ENCODE measurements around the gene ENTPD5.

The ENTPD5 gene

DNA sequence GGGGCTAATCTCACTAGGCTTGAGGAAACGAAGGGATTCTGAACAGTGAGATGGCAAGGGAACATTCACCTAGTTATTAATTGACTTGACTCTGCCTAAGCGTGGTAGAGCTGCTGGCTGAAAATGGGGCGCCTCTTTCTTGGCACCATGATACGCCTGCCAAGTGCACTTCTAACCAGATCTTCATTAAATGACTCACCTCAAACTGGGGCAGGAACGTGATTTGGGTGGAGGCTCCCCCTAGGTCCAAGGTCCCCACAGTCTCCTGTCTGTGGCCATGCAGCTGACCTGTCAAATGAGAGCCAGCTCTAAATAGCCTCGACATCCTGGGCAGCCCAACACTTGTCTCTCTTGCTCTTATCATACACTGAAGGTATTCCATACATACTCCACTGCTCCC, 43.0 kb downstream of the ENTPD5 start:
- Histone ChIP-seq H2BK12ac (ENCODE audit: low read length) (no peak overlapping the region), H3K79me1 (ENCODE audit: low read depth, low read length) (no peaks in the 10 kb centered on the region), H2AK5ac (ENCODE audit: low read depth, low read length) (no peak overlapping the region), H4K91ac (ENCODE audit: low read depth, low read length, poor library complexity) (no peak overlapping the region), H3K9me3 (replicated peaks in 1 of 2; ENCODE audit: control insufficient read depth in 2 of 2, insufficient read depth in 1 of 2, low read depth in 1 of 2, low read length in 2 of 2) (no peaks in the 10 kb centered on the region), H3K27ac (replicated peaks; ENCODE audit: low read length) (no peak overlapping the region), H3K4ac (ENCODE audit: low read length) (no peak overlapping the region), H3K4me2 (ENCODE audit: insufficient read depth, low read length, poor library complexity, severe bottlenecking) (no peak overlapping the region), H2BK120ac (ENCODE audit: low read depth, low read length) (no peak overlapping the region), H4K8ac (ENCODE audit: low read depth, low read length) (no peak overlapping the region), H3K9ac (ENCODE audit: low read depth, low read length, poor library complexity) (no peak overlapping the region), H3K18ac (ENCODE audit: low read length) (no peak overlapping the region), H2BK5ac (ENCODE audit: low read length) (no peak overlapping the region), H3K14ac (ENCODE audit: low read length) (no peak overlapping the region), H3K27me3 (ENCODE audit: control insufficient read depth in 3 of 3, insufficient read depth in 3 of 3, low read depth in 1 of 3, low read length in 3 of 3) (no peaks in the 10 kb centered on the region), H3K4me3 (ENCODE audit: low read length in 2 of 2) (no peak overlapping the region), H3K36me3 (replicated peaks in 1 of 2; ENCODE audit: control insufficient read depth in 2 of 2, insufficient read depth in 2 of 2, low read length in 2 of 2) (peaks cover 6 to 38% of the 10 kb centered on the region in 2 donors), H2AFZ (ENCODE audit: low read length) (no peak overlapping the region), H3K23ac (ENCODE audit: low read depth, low read length, poor library complexity) (no peak overlapping the region), H3K4me1 (ENCODE audit: control insufficient read depth in 2 of 2, insufficient read depth in 1 of 2, low read depth in 1 of 2, low read length in 2 of 2) (no peaks in the 10 kb centered on the region), H2BK15ac (ENCODE audit: low read length) (no peak overlapping the region)
- DNase-seq (ENCODE audit: low spot score): no peak
- no CpG with 5 or more reads among the region's 6 CpGs for WGBS, 2 donors (ENCODE audit: extremely low coverage in 2 of 2, insufficient read length in 2 of 2, insufficient replicate concordance in 1 of 2)

- Histone ChIP-seq H4K8ac (ENCODE audit: low read depth, low read length) (no peak overlapping the region), H3K23ac (ENCODE audit: low read depth, low read length, poor library complexity) (no peak overlapping the region), H3K9ac (ENCODE audit: low read depth, low read length, poor library complexity) (no peak overlapping the region), H2BK120ac (ENCODE audit: low read depth, low read length) (no peak overlapping the region), H3K4ac (ENCODE audit: low read length) (no peak overlapping the region), H3K4me3 (ENCODE audit: low read length in 2 of 2) (no peak overlapping the region), H3K14ac (ENCODE audit: low read length) (no peak overlapping the region), H3K27me3 (ENCODE audit: control insufficient read depth in 3 of 3, insufficient read depth in 3 of 3, low read depth in 1 of 3, low read length in 3 of 3) (no peaks in the 10 kb centered on the region), H3K4me1 (ENCODE audit: control insufficient read depth in 2 of 2, insufficient read depth in 1 of 2, low read depth in 1 of 2, low read length in 2 of 2) (no peaks in the 10 kb centered on the region), H2BK5ac (ENCODE audit: low read length) (no peak overlapping the region), H3K18ac (ENCODE audit: low read length) (no peak overlapping the region), H3K79me1 (ENCODE audit: low read depth, low read length) (no peaks in the 10 kb centered on the region), H3K36me3 (replicated peaks in 1 of 2; ENCODE audit: control insufficient read depth in 2 of 2, insufficient read depth in 2 of 2, low read length in 2 of 2) (peaks cover 14 to 50% of the 10 kb centered on the region in 2 donors), H4K91ac (ENCODE audit: low read depth, low read length, poor library complexity) (no peak overlapping the region), H3K9me3 (replicated peaks in 1 of 2; ENCODE audit: control insufficient read depth in 2 of 2, insufficient read depth in 1 of 2, low read depth in 1 of 2, low read length in 2 of 2) (peaks cover 0 to 2% of the 10 kb centered on the region in 2 donors), H2AFZ (ENCODE audit: low read length) (no peak overlapping the region), H3K27ac (replicated peaks; ENCODE audit: low read length) (no peak overlapping the region), H2BK12ac (ENCODE audit: low read length) (no peak overlapping the region), H3K4me2 (ENCODE audit: insufficient read depth, low read length, poor library complexity, severe bottlenecking) (no peak overlapping the region), H2AK5ac (ENCODE audit: low read depth, low read length) (no peak overlapping the region), H2BK15ac (ENCODE audit: low read length) (no peak overlapping the region)
- no CpG with 5 or more reads among the region's 2 CpGs for WGBS, 2 donors (ENCODE audit: extremely low coverage in 2 of 2, insufficient read length in 2 of 2, insufficient replicate concordance in 1 of 2)
- DNase-seq (ENCODE audit: low spot score): no peak
These were observed 45.6 kb downstream of the ENTPD5 start for GRCh38 chr14:73973497-73973896.

GRCh38 chr14:73968885-73969284, 50.2 kb downstream of the ENTPD5 start:
- no peak overlapping the region for H3K18ac ChIP-seq (ENCODE audit: low read length)
- H3K79me1 ChIP-seq (ENCODE audit: low read depth, low read length): no peaks in the 10 kb centered on the region
- H3K23ac ChIP-seq (ENCODE audit: low read depth, low read length, poor library complexity): no peak overlapping the region
- no peak overlapping the region for H2BK12ac ChIP-seq (ENCODE audit: low read length)
- WGBS, 2 donors (ENCODE audit: extremely low coverage in 2 of 2, insufficient read length in 2 of 2, insufficient replicate concordance in 1 of 2): no CpG with 5 or more reads among the region's 2 CpGs
- DNase-seq (ENCODE audit: low spot score): no peak
- H3K4ac ChIP-seq (ENCODE audit: low read length): no peak overlapping the region
- no peak overlapping the region for H3K4me2 ChIP-seq (ENCODE audit: insufficient read depth, low read length, poor library complexity, severe bottlenecking)
- no peak overlapping the region for H2AK5ac ChIP-seq (ENCODE audit: low read depth, low read length)
- no peak overlapping the region for H2AFZ ChIP-seq (ENCODE audit: low read length)
- H3K36me3 ChIP-seq (replicated peaks in 1 of 2; ENCODE audit: control insufficient read depth in 2 of 2, insufficient read depth in 2 of 2, low read length in 2 of 2): peaks cover 11 to 63% of the 10 kb centered on the region in 2 donors
- no peak overlapping the region for H2BK15ac ChIP-seq (ENCODE audit: low read length)
- H2BK5ac ChIP-seq (ENCODE audit: low read length): no peak overlapping the region
- no peaks in the 10 kb centered on the region for H3K4me1 ChIP-seq (ENCODE audit: control insufficient read depth in 2 of 2, insufficient read depth in 1 of 2, low read depth in 1 of 2, low read length in 2 of 2)
- H3K27ac ChIP-seq (replicated peaks; ENCODE audit: low read length): no peak overlapping the region
- H4K91ac ChIP-seq (ENCODE audit: low read depth, low read length, poor library complexity): no peak overlapping the region
- no peak overlapping the region for H3K4me3 ChIP-seq (ENCODE audit: low read length in 2 of 2)
- H3K9ac ChIP-seq (ENCODE audit: low read depth, low read length, poor library complexity): no peak overlapping the region
- H3K14ac ChIP-seq (ENCODE audit: low read length): no peak overlapping the region
- peaks cover 0 to 2% of the 10 kb centered on the region in 2 donors for H3K9me3 ChIP-seq (replicated peaks in 1 of 2; ENCODE audit: control insufficient read depth in 2 of 2, insufficient read depth in 1 of 2, low read depth in 1 of 2, low read length in 2 of 2)
- H4K8ac ChIP-seq (ENCODE audit: low read depth, low read length): no peak overlapping the region
- no peaks in the 10 kb centered on the region for H3K27me3 ChIP-seq (ENCODE audit: control insufficient read depth in 3 of 3, insufficient read depth in 3 of 3, low read depth in 1 of 3, low read length in 3 of 3)
- no peak overlapping the region for H2BK120ac ChIP-seq (ENCODE audit: low read depth, low read length)

DNA sequence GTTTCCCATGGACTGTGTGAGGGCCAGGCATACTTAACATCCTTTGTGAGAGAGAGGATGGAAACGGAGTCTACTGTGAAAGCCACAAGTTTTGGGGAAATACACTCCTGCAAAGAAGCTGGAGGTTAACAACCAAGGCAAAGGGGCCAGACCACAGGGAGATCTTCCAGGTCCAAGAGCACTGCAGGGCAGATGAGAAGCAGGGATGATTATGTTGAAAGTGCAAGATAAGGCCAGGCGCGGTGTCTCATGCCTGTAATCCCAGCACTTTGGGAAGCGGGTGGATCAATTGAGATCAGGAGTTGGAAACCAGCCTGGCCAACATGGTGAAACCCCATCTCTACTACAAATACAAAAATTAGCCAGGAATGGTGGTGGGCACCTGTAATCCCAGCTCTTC, 53.9 kb downstream of the ENTPD5 start:
- Histone ChIP-seq H2AFZ (ENCODE audit: low read length) (no peak overlapping the region), H2BK15ac (ENCODE audit: low read length) (no peak overlapping the region), H3K27me3 (ENCODE audit: control insufficient read depth in 3 of 3, insufficient read depth in 3 of 3, low read depth in 1 of 3, low read length in 3 of 3) (no peaks in the 10 kb centered on the region), H4K8ac (ENCODE audit: low read depth, low read length) (no peak overlapping the region), H2BK120ac (ENCODE audit: low read depth, low read length) (no peak overlapping the region), H3K18ac (ENCODE audit: low read length) (no peak overlapping the region), H3K36me3 (replicated peaks in 1 of 2; ENCODE audit: control insufficient read depth in 2 of 2, insufficient read depth in 2 of 2, low read length in 2 of 2) (peaks cover 23 to 76% of the 10 kb centered on the region in 2 donors), H3K27ac (replicated peaks; ENCODE audit: low read length) (no peak overlapping the region), H3K79me1 (ENCODE audit: low read depth, low read length) (no peaks in the 10 kb centered on the region), H3K4me1 (ENCODE audit: control insufficient read depth in 2 of 2, insufficient read depth in 1 of 2, low read depth in 1 of 2, low read length in 2 of 2) (no peaks in the 10 kb centered on the region), H3K14ac (ENCODE audit: low read length) (no peak overlapping the region), H3K9ac (ENCODE audit: low read depth, low read length, poor library complexity) (no peak overlapping the region), H2BK12ac (ENCODE audit: low read length) (no peak overlapping the region), H3K4me2 (ENCODE audit: insufficient read depth, low read length, poor library complexity, severe bottlenecking) (no peak overlapping the region), H3K4ac (ENCODE audit: low read length) (no peak overlapping the region), H2BK5ac (ENCODE audit: low read length) (no peak overlapping the region), H4K91ac (ENCODE audit: low read depth, low read length, poor library complexity) (no peak overlapping the region), H3K9me3 (replicated peaks in 1 of 2; ENCODE audit: control insufficient read depth in 2 of 2, insufficient read depth in 1 of 2, low read depth in 1 of 2, low read length in 2 of 2) (peaks cover 0 to 2% of the 10 kb centered on the region in 2 donors), H2AK5ac (ENCODE audit: low read depth, low read length) (no peak overlapping the region), H3K23ac (ENCODE audit: low read depth, low read length, poor library complexity) (no peak overlapping the region), H3K4me3 (ENCODE audit: low read length in 2 of 2) (no peak overlapping the region)
- no CpG with 5 or more reads among the region's 4 CpGs for WGBS, 2 donors (ENCODE audit: extremely low coverage in 2 of 2, insufficient read length in 2 of 2, insufficient replicate concordance in 1 of 2)
- DNase-seq (ENCODE audit: low spot score): no peak
